Vagina (tissue), 2 donors: ENCODE results near the gene CCDC68. TPM values are rescaled to one million over a fixed set of nuclear protein-coding genes. Genes with fewer than 3 reads are reported as not detected.

ENCODE experiments used
- DNase-seq, 2 donors: peaks; one replicate each; pipeline ENCODE4 v3.0.0-alpha.2; 2017; ENCODE audit errors: extremely low spot score in 2 of 2
- H3K27ac ChIP-seq: fragments of 200-600 bp; sonication (generic); one replicate; pipeline ENCODE4 v1.5.1; 2019
- H3K27me3 ChIP-seq: fragments of 200-600 bp; sonication (generic); one replicate; pipeline ENCODE4 v1.5.1; 2019
- H3K36me3 ChIP-seq, 2 donors: fragments of 200-600 bp; sonication (generic); one replicate each; pipeline ENCODE4 v1.5.1; 2017 to 2019
- H3K4me1 ChIP-seq: fragments of 200-600 bp; sonication (generic); one replicate; pipeline ENCODE4 v1.5.1; 2019
- H3K4me3 ChIP-seq, 2 donors: fragments of 200-600 bp; sonication (generic); 1 replicate in 1 of 2; 2 replicates in 1 of 2; pipeline ENCODE4 v1.5.1; 2016 to 2019
- H3K9me3 ChIP-seq: fragments of 200-600 bp; sonication (generic); one replicate; pipeline ENCODE4 v1.5.1; 2019
- POLR2A ChIP-seq, 2 donors: fragments of 450-650 bp; IDR thresholded peaks; one replicate each; pipeline ENCODE4 v1.6.1; 2017; ENCODE audit warnings: antibody characterized with exemption in 2 of 2, mild to moderate bottlenecking in 2 of 2, moderate library complexity in 2 of 2
- POLR2AphosphoS5 ChIP-seq, 2 donors: sonication (generic); formaldehyde crosslinking; IDR thresholded peaks; one replicate each; pipeline ENCODE4 v1.9.0; 2017; ENCODE audit warnings: antibody characterized with exemption in 2 of 2, mild to moderate bottlenecking in 2 of 2, low read depth in 1 of 2; ENCODE audit not compliant: insufficient read depth in 1 of 2
- intact Hi-C: fragments of 100-400 bp; cut with DNase I; formaldehyde crosslinking; loops from one replicate; pipeline ENCODE4 v1.15.1; 2023
- total RNA-seq: library from RNA; depleted of rRNA; stranded (reverse); fragments of >200 nt; gene quantifications from one replicate; pipeline ENCODE4 v1.2.3, GENCODE V29; 2016
- TF ChIP-seq, protein P1 (sequence below), 3 experiments: fragments of 450-650 bp in 2 of 3; fragments of 200-600 bp in 1 of 3; sonication (generic) in 1 of 3; IDR thresholded peaks; one replicate each; pipeline ENCODE4 v1.5.1; 2017 to 2019; ENCODE audit warnings: antibody characterized with exemption in 3 of 3, mild to moderate bottlenecking in 2 of 3, moderate library complexity in 2 of 3

Gene CCDC68
- total RNA-seq, 1 donor from 2014 or later, result 8.1 TPM

DNA sequence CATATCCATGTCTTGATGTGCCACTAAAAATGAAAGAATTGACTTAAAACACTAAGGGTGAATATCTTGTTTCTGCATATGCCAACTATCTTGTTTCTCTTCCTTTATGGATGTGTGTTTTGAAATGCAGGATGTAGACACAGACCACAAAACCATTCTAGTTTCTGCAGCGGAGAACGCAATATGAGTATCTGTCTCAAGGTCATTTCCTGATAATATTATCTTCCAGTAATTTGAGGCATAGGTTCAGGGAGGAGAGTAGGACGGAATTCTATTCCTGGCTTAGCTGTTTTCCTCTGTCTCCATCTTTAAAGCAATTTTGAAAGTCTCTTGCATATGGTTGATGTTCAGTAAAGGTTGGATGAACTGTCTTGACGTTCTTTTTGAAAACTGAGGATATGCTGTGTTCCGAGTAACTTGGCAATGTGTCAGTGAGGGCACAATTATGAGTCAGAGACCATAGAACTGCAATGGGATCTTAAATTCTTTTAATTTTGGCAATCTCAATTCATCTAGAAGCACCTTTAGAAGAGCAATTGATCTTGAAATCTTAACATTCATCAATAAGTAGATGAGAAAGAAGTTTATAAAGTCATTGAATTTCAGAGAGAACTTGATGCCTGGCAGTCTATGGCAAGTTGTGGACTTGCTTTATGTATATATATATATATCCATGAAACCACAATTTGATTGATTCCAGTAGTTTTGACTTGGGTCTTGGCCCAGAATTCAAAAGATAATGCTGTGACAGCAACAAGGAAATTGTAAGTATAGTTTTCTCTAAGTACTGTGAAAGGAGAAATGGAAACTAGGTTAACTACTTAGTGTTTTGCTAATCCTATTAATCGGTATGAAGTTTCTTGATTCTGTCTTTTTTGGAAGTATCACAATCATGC lies 106.2 kb downstream of the CCDC68 start:
- no peak for DNase-seq
- Histone ChIP-seq H3K27me3 (no peaks in the 10 kb centered on the region), H3K27ac (no peak overlapping the region), H3K4me3 (no peak overlapping the region), H3K36me3 (no peaks in the 10 kb centered on the region), H3K4me1 (no peaks in the 10 kb centered on the region), H3K9me3 (no peaks in the 10 kb centered on the region)
- TF ChIP-seq, protein P1, sequence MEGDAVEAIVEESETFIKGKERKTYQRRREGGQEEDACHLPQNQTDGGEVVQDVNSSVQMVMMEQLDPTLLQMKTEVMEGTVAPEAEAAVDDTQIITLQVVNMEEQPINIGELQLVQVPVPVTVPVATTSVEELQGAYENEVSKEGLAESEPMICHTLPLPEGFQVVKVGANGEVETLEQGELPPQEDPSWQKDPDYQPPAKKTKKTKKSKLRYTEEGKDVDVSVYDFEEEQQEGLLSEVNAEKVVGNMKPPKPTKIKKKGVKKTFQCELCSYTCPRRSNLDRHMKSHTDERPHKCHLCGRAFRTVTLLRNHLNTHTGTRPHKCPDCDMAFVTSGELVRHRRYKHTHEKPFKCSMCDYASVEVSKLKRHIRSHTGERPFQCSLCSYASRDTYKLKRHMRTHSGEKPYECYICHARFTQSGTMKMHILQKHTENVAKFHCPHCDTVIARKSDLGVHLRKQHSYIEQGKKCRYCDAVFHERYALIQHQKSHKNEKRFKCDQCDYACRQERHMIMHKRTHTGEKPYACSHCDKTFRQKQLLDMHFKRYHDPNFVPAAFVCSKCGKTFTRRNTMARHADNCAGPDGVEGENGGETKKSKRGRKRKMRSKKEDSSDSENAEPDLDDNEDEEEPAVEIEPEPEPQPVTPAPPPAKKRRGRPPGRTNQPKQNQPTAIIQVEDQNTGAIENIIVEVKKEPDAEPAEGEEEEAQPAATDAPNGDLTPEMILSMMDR (IDR thresholded peaks at IDR 0.05), result no peak
- TF ChIP-seq POLR2AphosphoS5 (IDR thresholded peaks at IDR 0.05; ENCODE audit: insufficient read depth in 1 of 2, low read depth in 1 of 2) (no peak), POLR2A (IDR thresholded peaks at IDR 0.05) (no peak)
- intact Hi-C loops, result no loop called here

Other genes with a start within 250 kb of the CCDC68 start
- gene RAB27B, start 131.0 kb downstream of the CCDC68 start, total RNA-seq, result 6.1 TPM